GM21515 (cell line): ENCODE data around the gene LCN12.

Experiments used
- ATAC-seq: cut with Tn5 transposase; IDR thresholded peaks from one replicate; pipeline ENCODE4 v1.9.1; 2021; ENCODE audit not compliant: unreplicated experiment

LCN12 gene

DNA sequence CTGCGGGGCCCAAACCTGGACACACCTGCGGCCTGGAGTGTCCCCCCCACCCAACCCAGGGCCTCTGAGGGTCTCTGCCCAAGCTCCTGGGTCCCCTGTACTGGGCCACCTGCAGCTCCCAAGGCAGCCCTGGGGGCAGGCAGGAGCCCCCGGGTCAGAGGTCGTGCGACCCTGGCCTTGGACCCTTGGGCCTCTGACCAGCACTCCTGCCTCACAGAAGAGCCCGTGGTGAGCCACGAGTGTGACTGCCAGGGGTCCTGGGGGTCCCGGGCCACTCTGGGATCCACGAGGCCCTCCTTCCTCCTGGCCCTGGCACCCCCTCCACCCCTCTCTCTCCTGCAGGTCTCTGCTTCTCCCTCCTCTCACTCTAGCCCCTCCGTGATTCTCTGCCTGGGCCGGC lies 20.3 kb downstream of the LCN12 start:
- ATAC-seq, result no peak

DNA sequence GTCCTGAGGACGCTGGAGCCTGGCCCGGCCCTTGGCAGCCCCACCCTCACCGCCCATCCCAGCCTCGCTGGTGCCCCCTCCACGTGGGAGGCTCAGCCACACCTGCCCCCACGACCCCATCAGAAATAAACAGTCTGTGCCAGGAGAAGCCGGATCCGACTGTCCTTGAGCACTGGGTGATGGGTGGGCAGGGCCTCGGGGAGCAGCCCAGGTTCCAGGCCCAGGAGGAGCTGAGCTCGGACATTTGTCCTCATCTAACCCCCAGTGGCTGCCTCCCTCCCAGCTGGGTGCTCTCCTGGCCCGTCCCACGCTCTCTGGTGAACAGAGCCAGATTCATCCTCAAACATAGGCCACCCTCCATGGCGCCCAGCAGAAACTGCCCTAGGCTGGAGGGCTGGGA lies 20.7 kb downstream of the LCN12 start:
- no peak for ATAC-seq

- ATAC-seq, result no peak
Observed at GRCh38 chr9:136973618-136974617, 21.8 kb downstream of the LCN12 start.

- ATAC-seq, result no peak
Observed at GRCh38 chr9:136974817-136975535, 22.9 kb downstream of the LCN12 start.

- no peak for ATAC-seq
Observed at GRCh38 chr9:136975644-136976043, 23.6 kb downstream of the LCN12 start.

GRCh38 chr9:136977223-136977622 lies 25.1 kb downstream of the LCN12 start, which contains the start of gene PTGDS:
TSS of gene PTGDS (plus strand) at chr9:136977504. CDS start at chr9:136977579, 75 bp downstream.
- ATAC-seq, result no peak

DNA sequence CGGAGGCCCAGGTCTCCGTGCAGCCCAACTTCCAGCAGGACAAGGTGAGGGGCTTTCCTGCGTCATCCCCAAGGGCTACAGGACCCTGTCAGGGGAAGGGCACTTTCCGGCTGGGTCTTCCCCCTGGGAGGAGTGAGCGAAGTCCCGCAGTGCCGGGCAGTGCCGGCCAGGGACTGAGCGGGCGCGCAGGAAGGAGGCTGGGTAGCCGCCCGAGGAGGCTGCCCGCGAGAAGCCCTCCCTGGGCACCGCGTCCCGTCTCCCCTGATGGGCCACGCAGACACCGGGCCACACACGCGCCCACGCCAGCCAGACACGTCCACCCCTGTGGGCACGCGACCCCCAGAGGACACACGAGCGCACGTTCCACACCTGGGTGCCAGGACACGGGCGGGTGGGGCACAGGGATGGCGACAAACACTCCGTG lies 25.6 kb downstream of the LCN12 start:
- no peak for ATAC-seq

GRCh38 chr9:136978073-136978864 lies 26.2 kb downstream of the LCN12 start:
- ATAC-seq, result no peak

- ATAC-seq, result no peak
Observed at GRCh38 chr9:136978865-136979544, 26.9 kb downstream of the LCN12 start.

DNA sequence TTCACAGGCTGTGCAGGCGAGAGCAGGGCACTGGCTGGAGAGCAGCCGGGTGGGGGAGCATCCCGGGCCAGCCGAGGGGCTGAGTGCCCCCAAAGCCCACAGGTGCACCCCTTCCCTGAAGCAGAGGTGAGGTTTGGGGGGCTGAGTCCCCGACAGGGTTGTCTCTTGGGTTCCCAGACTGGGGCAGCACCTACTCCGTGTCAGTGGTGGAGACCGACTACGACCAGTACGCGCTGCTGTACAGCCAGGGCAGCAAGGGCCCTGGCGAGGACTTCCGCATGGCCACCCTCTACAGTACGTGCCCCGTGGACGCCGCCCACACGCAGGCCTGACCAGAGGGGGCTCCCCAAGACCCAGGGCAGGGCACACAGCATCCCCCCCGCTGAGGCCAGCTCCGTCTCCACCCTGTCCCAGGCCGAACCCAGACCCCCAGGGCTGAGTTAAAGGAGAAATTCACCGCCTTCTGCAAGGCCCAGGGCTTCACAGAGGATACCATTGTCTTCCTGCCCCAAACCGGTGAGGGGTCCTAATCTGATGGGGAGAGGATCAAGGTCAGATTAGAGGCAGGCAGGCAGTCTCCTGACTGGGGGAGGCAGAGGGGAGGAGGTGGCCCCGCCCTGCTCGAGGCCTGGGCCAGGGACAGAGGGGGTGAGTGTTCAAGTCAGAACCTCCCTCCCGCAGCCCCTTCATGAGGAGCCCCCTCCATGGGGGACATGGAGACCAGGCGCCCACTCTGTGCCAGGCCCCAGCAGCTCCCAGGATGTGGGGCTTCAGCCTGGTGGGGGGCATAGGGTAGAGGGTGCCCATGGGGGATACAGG lies 27.9 kb downstream of the LCN12 start:
- ATAC-seq, result no peak

- no peak for ATAC-seq
Observed at GRCh38 chr9:136980669-136981478, 28.8 kb downstream of the LCN12 start.

DNA sequence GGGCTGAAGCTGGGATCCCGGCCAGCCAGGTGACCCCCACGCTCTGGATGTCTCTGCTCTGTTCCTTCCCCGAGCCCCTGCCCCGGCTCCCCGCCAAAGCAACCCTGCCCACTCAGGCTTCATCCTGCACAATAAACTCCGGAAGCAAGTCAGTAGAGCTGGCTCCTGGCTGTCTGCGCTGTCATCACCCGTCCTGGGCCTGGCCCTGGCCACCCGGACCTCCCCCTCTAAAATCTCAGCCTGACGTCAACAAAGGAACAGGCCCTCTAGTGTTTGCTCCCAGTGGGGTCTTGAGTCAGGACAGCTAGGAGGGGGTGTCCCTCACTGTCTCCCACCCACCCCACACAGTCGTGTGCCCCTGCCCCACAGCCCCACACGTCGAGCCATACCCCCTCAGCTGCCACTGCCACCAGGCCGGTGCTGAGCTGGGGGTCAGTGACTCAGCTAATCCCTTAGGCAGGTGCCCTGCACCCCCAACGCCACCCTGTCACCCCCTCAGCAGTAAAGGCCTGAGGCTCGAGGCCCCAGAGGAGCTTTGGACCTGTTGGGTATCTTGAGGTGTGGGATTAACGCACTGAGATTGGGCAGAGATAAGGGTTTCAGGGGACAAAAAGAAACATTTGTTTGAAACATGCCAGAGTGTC lies 29.6 kb downstream of the LCN12 start:
- no peak for ATAC-seq

DNA sequence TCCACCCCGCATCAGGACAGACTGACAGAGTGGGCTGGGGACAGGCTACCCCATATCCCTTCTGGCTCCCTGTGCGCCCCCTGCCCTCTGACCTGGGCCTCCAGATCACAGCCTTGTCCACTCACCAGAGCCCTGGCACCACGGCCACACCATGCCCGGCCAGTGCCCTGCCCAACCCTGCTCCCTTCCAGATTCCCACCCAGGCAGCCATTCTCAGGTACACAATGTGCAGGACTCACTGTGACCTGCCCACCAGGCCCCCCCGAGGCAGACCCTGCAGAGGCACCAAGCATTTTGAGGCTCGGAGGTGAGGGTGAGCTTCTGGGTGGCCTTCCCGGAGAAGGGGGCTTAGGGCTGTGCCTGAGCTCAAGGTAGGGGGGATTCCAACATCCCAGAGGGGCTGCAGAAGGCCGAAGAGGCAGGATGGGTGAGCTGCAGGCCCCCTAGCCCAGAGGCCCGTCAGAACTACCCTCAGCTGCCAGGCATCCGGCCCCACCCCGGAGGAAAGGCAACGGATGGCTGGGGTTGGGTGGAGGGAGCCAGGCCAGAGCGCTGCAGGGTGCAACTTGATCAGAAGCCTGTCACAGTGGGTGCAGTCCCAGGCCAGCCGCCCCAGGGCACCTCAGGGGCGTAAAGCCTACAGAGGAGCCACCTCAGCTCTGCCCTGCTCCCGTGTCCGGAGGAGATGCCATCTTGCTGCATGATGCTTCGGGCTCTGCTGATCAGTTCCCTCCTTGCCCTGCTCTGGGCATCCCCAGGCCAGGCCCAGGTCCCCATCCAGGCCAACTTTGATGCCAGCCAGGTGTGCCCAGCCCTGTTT lies 30.4 kb downstream of the LCN12 start, which contains the start of gene LCNL1:
TSS of gene LCNL1 (plus strand) at position 762 of the 820 bp plus-strand sequence. CDS start 594 bp downstream, outside the sequence.
- no peak for ATAC-seq

GRCh38 chr9:136983167-136983566 lies 31.1 kb downstream of the LCN12 start:
- no peak for ATAC-seq

DNA sequence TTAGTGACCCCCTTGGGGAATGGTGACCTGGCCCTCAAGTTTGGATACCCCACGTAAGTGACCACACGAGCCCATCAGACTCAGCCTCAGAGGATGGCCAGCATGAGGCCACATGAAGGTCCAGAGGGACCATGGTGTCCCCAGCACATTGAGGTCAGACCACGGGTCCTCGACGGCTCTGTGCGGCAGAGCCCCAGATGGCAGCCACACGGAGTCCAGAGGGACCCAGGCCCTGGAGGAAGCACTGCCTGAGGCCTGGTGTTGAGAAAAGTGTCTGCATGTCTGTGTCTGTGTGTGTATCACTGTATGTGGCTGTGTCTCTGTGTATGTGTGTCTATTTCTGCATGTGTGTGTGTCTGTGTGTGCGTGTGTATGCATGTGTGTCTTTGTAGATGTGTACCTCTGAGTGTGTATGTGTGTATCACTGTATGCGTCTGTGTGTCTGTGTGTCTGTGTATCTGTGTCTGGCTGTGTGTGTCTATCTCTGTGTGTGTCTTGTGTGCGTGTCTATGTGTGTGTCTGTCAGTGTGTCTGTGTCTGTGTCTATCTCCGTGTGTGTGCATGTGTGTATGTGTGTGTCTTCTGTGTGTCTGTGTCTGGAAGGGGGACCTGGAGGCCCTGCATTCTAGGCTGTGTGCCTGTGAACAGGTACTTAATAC lies 31.7 kb downstream of the LCN12 start:
- ATAC-seq, result no peak

DNA sequence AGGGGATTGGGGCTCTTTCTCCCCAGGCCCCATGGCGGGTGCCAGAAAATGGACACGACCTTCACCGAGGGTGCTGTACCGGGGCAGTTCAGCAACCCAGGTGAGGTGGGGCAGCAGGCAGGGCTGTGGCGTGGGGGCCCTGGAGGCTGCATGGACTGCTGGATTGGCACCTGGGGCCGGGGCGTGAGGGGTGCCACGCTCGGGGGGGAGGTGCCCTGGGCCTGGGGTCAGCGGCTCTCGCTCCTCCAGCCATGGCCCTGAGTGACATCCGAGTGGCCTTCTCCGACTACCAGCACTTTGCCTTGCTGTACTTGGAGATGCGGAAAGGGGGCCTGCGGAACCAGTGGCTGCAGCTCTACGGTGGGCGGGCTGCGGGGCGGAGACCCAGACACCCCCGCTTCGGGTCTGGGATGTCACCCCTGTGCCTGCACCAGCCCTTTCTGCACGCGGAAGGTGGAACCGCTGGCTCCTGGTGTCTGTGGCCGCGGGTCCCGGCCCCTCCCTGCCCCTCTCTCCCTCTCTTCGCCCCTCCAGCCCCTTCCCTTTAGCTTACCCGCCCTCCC lies 32.5 kb downstream of the LCN12 start:
- no peak for ATAC-seq
